Activated CD4-positive, alpha-beta T cell treated with anti-CD3 and anti-CD28 coated beads, Interleukin-10, Interleukin-2, amounts not matched to agents 100 ng/mL and 50 ng/mL, durations not matched to agents 16 hours and 8 hours (primary cell): ENCODE results near the gene MRPS33.
"Not testable (repeated sequence)": the region's sequence is repeated elsewhere in the genome, so short reads cannot be mapped to it uniquely, and the experiment has no call there.

Source experiments
- DNase-seq: peaks from one replicate; pipeline ENCODE4 v3.0.0-alpha.2; 2020

Gene MRPS33

GRCh38 chr7:141014524-141015395 lies at the start of gene MRPS33:
TSS of gene MRPS33 (minus strand) at chr7:141014952. CDS start at chr7:141010633, 4,319 bp downstream.
- peak; percentile 98 for DNase-seq

- DNase-seq, result no peak
Measured at GRCh38 chr7:141057788-141058187, 43.0 kb upstream of the MRPS33 start.

DNA sequence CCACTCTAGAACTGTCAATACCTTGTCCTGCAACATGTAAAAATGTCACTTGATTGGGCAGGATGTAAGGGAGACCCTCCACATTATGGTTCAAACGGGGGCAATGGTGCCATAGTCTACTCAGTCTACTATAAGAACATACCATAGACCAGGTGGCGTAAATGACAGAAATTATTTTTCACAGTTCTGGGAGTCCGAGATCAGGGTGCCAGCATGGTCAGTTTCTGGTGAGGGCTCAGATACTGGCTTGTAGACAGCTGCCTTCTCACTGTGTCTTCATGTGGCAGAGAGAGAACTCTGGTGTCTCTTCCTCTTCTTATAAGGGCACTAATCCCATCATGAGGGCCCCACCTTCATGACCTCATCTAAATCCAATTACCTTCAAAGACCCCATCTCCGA lies 40.4 kb upstream of the MRPS33 start:
- DNase-seq, result no peak

GRCh38 chr7:141053626-141054025 lies 38.9 kb upstream of the MRPS33 start:
- DNase-seq, result peak; percentile 87

GRCh38 chr7:141045842-141046620 lies 31.3 kb upstream of the MRPS33 start:
- no peak for DNase-seq

- no peak for DNase-seq
Measured at GRCh38 chr7:141045126-141045841, 30.5 kb upstream of the MRPS33 start.

DNA sequence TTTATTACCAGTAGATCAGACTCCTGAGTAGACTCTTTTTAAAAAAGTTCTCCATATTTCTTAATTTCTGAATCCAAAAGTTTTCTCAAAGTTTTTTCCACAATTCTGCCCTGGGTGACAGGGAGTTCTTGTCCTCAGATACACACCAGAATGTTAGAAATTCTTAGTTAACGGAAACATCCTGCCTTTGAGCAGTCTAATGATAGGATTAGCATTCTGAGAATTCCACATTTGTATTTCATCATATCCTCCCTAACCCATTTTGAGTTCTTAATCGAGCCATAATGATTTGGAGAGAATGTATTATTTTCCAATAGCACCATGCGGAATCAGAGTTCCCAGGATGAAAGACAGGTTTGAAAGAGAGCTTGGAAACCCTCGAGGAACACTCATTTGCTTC lies 28.9 kb upstream of the MRPS33 start:
- DNase-seq, result no peak

DNA sequence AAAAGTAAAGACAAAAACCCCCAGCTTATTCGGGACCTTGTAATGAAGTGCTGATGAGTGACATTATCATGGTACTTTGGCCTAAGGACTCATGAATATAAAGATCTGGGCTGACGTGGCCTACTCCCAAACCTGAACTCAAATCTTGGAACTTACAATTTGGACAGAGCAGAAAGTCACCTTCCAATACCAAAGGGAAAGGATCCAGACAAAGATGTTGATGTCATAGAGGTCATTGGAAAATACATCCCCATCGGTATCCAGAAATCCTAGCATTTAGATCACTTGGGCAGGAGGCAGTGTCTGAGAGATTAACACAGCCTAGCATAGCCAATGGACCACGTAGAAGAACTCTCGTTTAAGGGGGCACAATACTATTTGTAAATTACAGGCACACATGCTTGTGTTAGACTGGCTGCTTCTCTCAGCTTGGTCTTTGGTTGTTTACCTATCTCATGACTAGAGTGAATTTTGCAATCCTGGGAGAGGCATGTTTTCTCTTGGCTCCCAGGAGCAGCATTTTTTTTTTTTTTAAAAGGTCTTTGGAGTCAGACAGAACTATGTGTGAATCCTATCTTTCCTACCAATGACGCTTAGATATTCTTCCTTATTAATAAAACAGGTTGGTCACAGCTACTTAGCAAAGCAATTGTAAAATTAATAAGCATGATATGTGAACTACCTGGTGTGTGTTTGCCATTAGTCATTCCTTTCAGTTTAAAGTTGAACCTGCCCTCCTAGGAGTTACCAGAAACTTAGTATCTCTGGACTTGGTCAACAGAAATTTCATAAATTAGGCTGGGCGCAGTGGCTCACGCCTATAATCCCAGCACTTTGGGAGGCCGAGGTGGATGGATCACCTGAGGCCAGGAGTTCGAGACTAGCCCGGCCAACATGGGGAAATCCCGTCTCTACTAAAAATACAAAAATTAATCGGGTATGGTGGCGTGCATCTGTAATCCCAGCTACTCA lies 27.8 kb upstream of the MRPS33 start:
- no peak for DNase-seq

DNA sequence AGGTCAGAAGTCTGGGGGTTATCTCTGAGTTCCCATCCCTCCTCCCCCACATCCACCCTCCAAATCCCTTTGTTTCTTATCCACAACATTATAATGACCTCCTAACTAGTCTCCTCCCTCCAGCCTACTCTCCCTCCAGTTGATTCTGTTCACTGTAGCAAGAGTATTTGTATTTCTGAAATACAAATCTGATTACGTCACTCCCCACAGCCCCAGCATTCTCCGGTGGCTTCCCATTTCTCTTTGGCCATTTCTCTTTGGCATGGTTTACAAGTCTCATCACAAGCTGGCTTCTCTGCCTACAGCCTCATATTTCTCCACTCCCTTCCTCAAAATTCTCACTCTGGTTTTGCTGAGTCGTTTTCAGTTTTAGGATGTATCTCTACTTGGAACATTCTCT lies 24.6 kb upstream of the MRPS33 start:
- no peak for DNase-seq

GRCh38 chr7:141038100-141038499 lies 23.3 kb upstream of the MRPS33 start:
- DNase-seq, result not testable (repeated sequence)

DNA sequence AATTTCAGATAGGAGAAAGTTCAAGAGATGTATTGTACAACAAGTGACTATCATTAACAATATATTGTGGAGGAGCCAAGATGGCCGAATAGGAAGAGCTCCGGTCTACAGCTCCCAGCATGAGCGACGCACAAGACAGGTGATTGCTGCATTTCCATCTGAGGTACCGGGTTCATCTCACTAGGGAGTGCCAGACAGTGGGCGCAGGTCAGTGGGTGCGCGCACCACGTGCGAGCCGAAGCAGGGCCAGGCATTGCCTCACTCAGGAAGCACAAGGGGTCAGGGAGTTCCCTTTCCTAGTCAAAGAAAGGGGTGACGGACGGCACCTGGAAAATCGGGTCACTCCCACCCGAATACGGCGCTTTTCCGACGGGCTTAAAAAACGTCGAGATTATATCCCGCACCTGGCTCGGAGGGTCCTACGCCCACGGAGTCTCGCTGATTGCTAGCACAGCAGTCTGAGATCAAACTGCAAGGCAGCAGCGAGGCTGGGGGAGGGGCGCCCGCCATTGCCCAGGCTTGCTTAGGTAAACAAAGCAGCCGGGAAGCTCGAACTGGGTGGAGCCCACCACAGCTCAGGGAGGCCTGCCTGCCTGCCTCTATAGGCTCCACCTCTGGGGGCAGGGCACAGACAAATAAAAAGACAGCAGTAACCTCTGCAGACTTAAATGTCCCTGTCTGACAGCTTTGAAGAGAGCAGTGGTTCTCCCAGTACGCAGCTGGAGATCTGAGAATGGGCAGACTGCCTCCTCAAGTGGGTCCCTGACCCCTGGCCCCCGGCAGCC lies 18.0 kb upstream of the MRPS33 start:
- DNase-seq, result not testable (repeated sequence)

GRCh38 chr7:141028767-141029166 lies 14.0 kb upstream of the MRPS33 start:
- no peak for DNase-seq

DNA sequence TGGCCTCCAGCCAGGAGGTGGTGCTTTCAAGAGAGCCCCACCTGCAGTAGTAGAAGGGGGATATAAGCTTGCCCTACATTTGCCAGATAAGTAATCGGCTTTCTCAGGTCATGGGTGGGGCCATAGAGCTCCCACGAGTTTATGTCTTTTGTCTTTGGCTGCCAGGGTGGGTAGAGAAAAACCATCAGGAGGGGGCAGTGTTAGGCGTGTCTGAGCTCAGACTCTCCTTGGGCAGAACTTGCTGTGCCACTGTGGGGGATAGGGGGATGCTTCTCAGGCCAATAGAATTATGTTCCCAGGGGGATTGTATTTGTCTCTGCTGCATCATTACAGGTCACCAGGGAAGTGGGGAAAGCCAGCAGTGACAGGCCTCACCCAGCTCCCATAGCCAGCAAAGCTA lies 12.3 kb upstream of the MRPS33 start:
- no peak for DNase-seq

- DNase-seq, result no peak
Measured at GRCh38 chr7:141024668-141025067, 9.9 kb upstream of the MRPS33 start.

- DNase-seq, result no peak
Measured at GRCh38 chr7:141023295-141023694, 8.5 kb upstream of the MRPS33 start.

- DNase-seq, result no peak
Measured at GRCh38 chr7:141017555-141017954, 2.8 kb upstream of the MRPS33 start.

DNA sequence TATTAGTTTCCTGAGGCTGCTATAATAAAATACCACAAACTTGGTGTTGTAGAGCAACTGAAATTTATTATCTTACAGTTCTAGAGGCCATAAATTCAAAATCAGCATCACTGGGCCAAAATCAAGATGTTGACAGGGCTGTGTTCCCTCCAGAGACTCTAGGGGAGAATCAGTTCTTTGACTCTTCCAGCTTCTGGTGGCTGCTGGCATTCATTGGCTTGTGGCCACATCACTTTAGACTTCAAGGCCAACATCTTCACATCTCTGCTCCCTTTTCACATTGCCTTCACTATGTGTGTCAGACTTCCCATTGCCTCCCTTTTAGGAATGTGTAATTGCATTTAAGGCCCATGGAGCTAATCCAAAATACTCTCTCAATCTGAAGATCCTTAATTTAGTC lies 1.6 kb upstream of the MRPS33 start:
- DNase-seq, result no peak

GRCh38 chr7:141014125-141014523 lies 628 bp downstream of the MRPS33 start:
- DNase-seq, result no peak

DNA sequence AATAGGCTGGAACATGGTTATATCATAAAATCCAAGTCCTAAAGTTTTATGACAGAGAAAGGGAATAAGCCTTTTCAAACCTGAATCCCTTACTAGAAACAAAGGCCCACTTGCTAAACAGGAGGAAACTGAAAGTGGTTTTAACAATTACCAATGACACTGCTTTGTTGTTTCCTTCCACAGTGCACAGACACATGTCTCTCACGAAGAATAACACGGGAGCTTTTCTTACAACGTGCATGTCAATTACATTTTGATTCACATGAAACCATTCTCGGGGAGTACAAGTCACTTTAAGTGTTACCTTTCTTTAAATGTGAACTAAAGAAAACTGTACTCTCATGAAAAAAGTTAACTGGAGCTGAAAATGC lies 1.4 kb downstream of the MRPS33 start:
- DNase-seq, result peak; percentile 40

DNA sequence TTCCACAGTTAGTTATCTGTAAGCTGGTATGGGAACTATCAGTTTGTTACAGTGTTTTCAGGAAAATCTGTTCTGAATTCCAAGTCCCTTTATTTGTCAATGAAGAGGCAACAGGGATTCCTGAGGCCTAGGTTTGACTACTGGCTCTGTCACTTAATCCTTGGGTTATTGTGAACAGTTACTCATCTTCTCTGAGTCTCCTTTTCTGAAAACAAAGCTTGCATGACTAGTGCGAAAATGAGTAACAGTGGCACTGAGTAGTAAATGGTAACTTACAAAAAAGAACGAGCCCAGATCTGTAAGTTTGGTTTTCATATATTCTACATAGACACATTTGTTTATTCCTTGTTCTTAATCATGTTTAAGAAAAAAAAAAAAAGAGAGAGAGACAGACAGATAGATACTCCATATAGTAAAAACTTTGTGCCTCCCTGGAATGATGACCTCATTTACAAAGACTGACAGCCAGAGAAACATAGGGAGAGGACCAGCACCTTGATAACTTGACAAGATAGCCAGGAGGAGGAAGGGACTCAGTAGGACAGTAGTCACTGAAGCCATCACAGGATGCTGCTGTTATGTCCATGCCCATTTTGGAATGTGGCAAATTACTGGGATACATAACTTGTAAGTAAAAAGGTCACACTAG lies 1.9 kb downstream of the MRPS33 start:
- DNase-seq, result peak; percentile 57
